ENCODE data around the gene PCNX2.
A peak's percentile ranks its signal among the peaks of the same experiment; 100 is the strongest.

The PCNX2 gene

GRCh38 chr1:233172201-233172600 is 123.3 kb downstream of the PCNX2 start:
- Histone ChIP-seq H3K27me3 (replicated peaks in 2 of 5; ENCODE audit: control insufficient read depth in 4 of 5, insufficient read depth in 5 of 5, low read length in 4 of 5) (no peaks in the 10 kb centered on the region), H3K27ac (ENCODE audit: insufficient read depth in 1 of 2, low read depth in 1 of 2, low read length in 2 of 2, poor library complexity in 1 of 2, severe bottlenecking in 2 of 2) (no peak overlapping the region), H3K9me3 (ENCODE audit: control extremely low read depth in 1 of 5, control insufficient read depth in 4 of 5, insufficient read depth in 2 of 5, low read depth in 1 of 5, low read length in 4 of 5) (peaks cover 0 to 11% (median 0%) of the 10 kb centered on the region in 5 experiments), H3K4me3 (ENCODE audit: control insufficient read depth in 1 of 7, extremely low read depth in 1 of 7, insufficient read depth in 4 of 7, low read depth in 2 of 7, low read length in 6 of 7) (no peak overlapping the region), H3K4me1 (ENCODE audit: control extremely low read depth in 1 of 4, control insufficient read depth in 4 of 4, insufficient read depth in 4 of 4, low read length in 3 of 4) (peaks cover 0 to 3% (median 0%) of the 10 kb centered on the region in 4 experiments), H3K36me3 (ENCODE audit: control insufficient read depth in 4 of 4, insufficient read depth in 4 of 4, low read length in 3 of 4) (peaks cover 0 to 25% (median 4%) of the 10 kb centered on the region in 4 experiments)
- peak; percentile 3 to 18 (median 17) for DNase-seq
- CTCF ChIA-PET, result no interaction called here
- 94% methylated on average over 2 of the region's 2 CpGs for WGBS (ENCODE audit: insufficient coverage)
- POLR2A ChIA-PET, result no interaction called here

- no peak for DNase-seq
- Histone ChIP-seq H3K27ac (ENCODE audit: insufficient read depth in 1 of 2, low read depth in 1 of 2, low read length in 2 of 2, poor library complexity in 1 of 2, severe bottlenecking in 2 of 2) (no peak overlapping the region), H3K9me3 (ENCODE audit: control extremely low read depth in 1 of 5, control insufficient read depth in 4 of 5, insufficient read depth in 2 of 5, low read depth in 1 of 5, low read length in 4 of 5) (peaks cover 0 to 11% (median 0%) of the 10 kb centered on the region in 5 experiments), H3K27me3 (replicated peaks in 2 of 5; ENCODE audit: control insufficient read depth in 4 of 5, insufficient read depth in 5 of 5, low read length in 4 of 5) (no peaks in the 10 kb centered on the region), H3K4me3 (ENCODE audit: control insufficient read depth in 1 of 7, extremely low read depth in 1 of 7, insufficient read depth in 4 of 7, low read depth in 2 of 7, low read length in 6 of 7) (no peak overlapping the region), H3K36me3 (ENCODE audit: control insufficient read depth in 4 of 4, insufficient read depth in 4 of 4, low read length in 3 of 4) (peaks cover 0 to 15% (median 3%) of the 10 kb centered on the region in 4 experiments), H3K4me1 (ENCODE audit: control extremely low read depth in 1 of 4, control insufficient read depth in 4 of 4, insufficient read depth in 4 of 4, low read length in 3 of 4) (peaks cover 0 to 3% (median 0%) of the 10 kb centered on the region in 4 experiments)
- 100% methylated on average over 2 of the region's 9 CpGs for WGBS (ENCODE audit: insufficient coverage)
- POLR2A ChIA-PET, result no interaction called here
- CTCF ChIA-PET, result no interaction called here
These were observed 124.8 kb downstream of the PCNX2 start for GRCh38 chr1:233170741-233171140.

- Histone ChIP-seq H3K4me3 (ENCODE audit: control insufficient read depth in 1 of 7, extremely low read depth in 1 of 7, insufficient read depth in 4 of 7, low read depth in 2 of 7, low read length in 6 of 7) (no peak overlapping the region), H3K36me3 (ENCODE audit: control insufficient read depth in 4 of 4, insufficient read depth in 4 of 4, low read length in 3 of 4) (peaks cover 0 to 15% (median 4%) of the 10 kb centered on the region in 4 experiments), H3K27ac (ENCODE audit: insufficient read depth in 1 of 2, low read depth in 1 of 2, low read length in 2 of 2, poor library complexity in 1 of 2, severe bottlenecking in 2 of 2) (no peak overlapping the region), H3K9me3 (ENCODE audit: control extremely low read depth in 1 of 5, control insufficient read depth in 4 of 5, insufficient read depth in 2 of 5, low read depth in 1 of 5, low read length in 4 of 5) (peaks cover 0 to 21% (median 0%) of the 10 kb centered on the region in 5 experiments), H3K27me3 (replicated peaks in 2 of 5; ENCODE audit: control insufficient read depth in 4 of 5, insufficient read depth in 5 of 5, low read length in 4 of 5) (no peaks in the 10 kb centered on the region), H3K4me1 (ENCODE audit: control extremely low read depth in 1 of 4, control insufficient read depth in 4 of 4, insufficient read depth in 4 of 4, low read length in 3 of 4) (peaks cover 0 to 3% (median 0%) of the 10 kb centered on the region in 4 experiments)
- CTCF ChIA-PET, result interaction anchor here (0.7 kb wide), 1 partner anchor 14 kb away, joined by 3 read pairs; no protein-coding TSS in a partner anchor
- WGBS (ENCODE audit: insufficient coverage), result no CpG with 5 or more reads among the region's 1 CpG
- DNase-seq, result no peak
- POLR2A ChIA-PET, result no interaction called here
These were observed 127.1 kb downstream of the PCNX2 start for GRCh38 chr1:233168384-233168783.

GRCh38 chr1:233166896-233167295 is 128.6 kb downstream of the PCNX2 start:
- POLR2A ChIA-PET, result no interaction called here
- Histone ChIP-seq H3K4me3 (ENCODE audit: control insufficient read depth in 1 of 7, extremely low read depth in 1 of 7, insufficient read depth in 4 of 7, low read depth in 2 of 7, low read length in 6 of 7) (no peak overlapping the region), H3K27ac (ENCODE audit: insufficient read depth in 1 of 2, low read depth in 1 of 2, low read length in 2 of 2, poor library complexity in 1 of 2, severe bottlenecking in 2 of 2) (no peak overlapping the region), H3K36me3 (ENCODE audit: control insufficient read depth in 4 of 4, insufficient read depth in 4 of 4, low read length in 3 of 4) (peaks cover 0 to 9% (median 3%) of the 10 kb centered on the region in 4 experiments), H3K4me1 (ENCODE audit: control extremely low read depth in 1 of 4, control insufficient read depth in 4 of 4, insufficient read depth in 4 of 4, low read length in 3 of 4) (no peaks in the 10 kb centered on the region), H3K27me3 (replicated peaks in 2 of 5; ENCODE audit: control insufficient read depth in 4 of 5, insufficient read depth in 5 of 5, low read length in 4 of 5) (no peaks in the 10 kb centered on the region), H3K9me3 (ENCODE audit: control extremely low read depth in 1 of 5, control insufficient read depth in 4 of 5, insufficient read depth in 2 of 5, low read depth in 1 of 5, low read length in 4 of 5) (peaks cover 0 to 15% (median 0%) of the 10 kb centered on the region in 5 experiments)
- DNase-seq, result no peak
- 73% methylated on average over 3 of the region's 4 CpGs for WGBS (ENCODE audit: insufficient coverage)
- CTCF ChIA-PET, result no interaction called here

- Histone ChIP-seq H3K27ac (ENCODE audit: insufficient read depth in 1 of 2, low read depth in 1 of 2, low read length in 2 of 2, poor library complexity in 1 of 2, severe bottlenecking in 2 of 2) (no peak overlapping the region), H3K4me1 (ENCODE audit: control extremely low read depth in 1 of 4, control insufficient read depth in 4 of 4, insufficient read depth in 4 of 4, low read length in 3 of 4) (no peaks in the 10 kb centered on the region), H3K27me3 (replicated peaks in 2 of 5; ENCODE audit: control insufficient read depth in 4 of 5, insufficient read depth in 5 of 5, low read length in 4 of 5) (no peaks in the 10 kb centered on the region), H3K36me3 (ENCODE audit: control insufficient read depth in 4 of 4, insufficient read depth in 4 of 4, low read length in 3 of 4) (peaks cover 0 to 10% (median 2%) of the 10 kb centered on the region in 4 experiments), H3K9me3 (ENCODE audit: control extremely low read depth in 1 of 5, control insufficient read depth in 4 of 5, insufficient read depth in 2 of 5, low read depth in 1 of 5, low read length in 4 of 5) (peaks cover 0 to 10% (median 0%) of the 10 kb centered on the region in 5 experiments), H3K4me3 (ENCODE audit: control insufficient read depth in 1 of 7, extremely low read depth in 1 of 7, insufficient read depth in 4 of 7, low read depth in 2 of 7, low read length in 6 of 7) (no peak overlapping the region)
- no CpG with 5 or more reads among the region's 1 CpG for WGBS (ENCODE audit: insufficient coverage)
- ChIA-PET CTCF (no interaction called here), POLR2A (no interaction called here)
- DNase-seq, result no peak
These were observed 131.8 kb downstream of the PCNX2 start for GRCh38 chr1:233163696-233164095.

- POLR2A ChIA-PET, result no interaction called here
- DNase-seq, result no peak
- peaks cover 0 to 9% (median under 1%) of the 10 kb centered on the region in 4 experiments for H3K36me3 ChIP-seq (ENCODE audit: control insufficient read depth in 4 of 4, insufficient read depth in 4 of 4, low read length in 3 of 4)
- H3K9me3 ChIP-seq (ENCODE audit: control extremely low read depth in 1 of 5, control insufficient read depth in 4 of 5, insufficient read depth in 2 of 5, low read depth in 1 of 5, low read length in 4 of 5), result no peaks in the 10 kb centered on the region
- no peak overlapping the region for H3K27ac ChIP-seq (ENCODE audit: insufficient read depth in 1 of 2, low read depth in 1 of 2, low read length in 2 of 2, poor library complexity in 1 of 2, severe bottlenecking in 2 of 2)
- CTCF ChIA-PET, result no interaction called here
- no peaks in the 10 kb centered on the region for H3K27me3 ChIP-seq (replicated peaks in 2 of 5; ENCODE audit: control insufficient read depth in 4 of 5, insufficient read depth in 5 of 5, low read length in 4 of 5)
- H3K4me3 ChIP-seq (ENCODE audit: control insufficient read depth in 1 of 7, extremely low read depth in 1 of 7, insufficient read depth in 4 of 7, low read depth in 2 of 7, low read length in 6 of 7), result no peak overlapping the region
- no peaks in the 10 kb centered on the region for H3K4me1 ChIP-seq (ENCODE audit: control extremely low read depth in 1 of 4, control insufficient read depth in 4 of 4, insufficient read depth in 4 of 4, low read length in 3 of 4)
These were observed 137.2 kb downstream of the PCNX2 start for GRCh38 chr1:233158322-233158721.

- no peak for DNase-seq
These were observed 138.3 kb downstream of the PCNX2 start for GRCh38 chr1:233157245-233157644.

More at GRCh38 chr1:233157245-233157644, 138.3 kb downstream of the PCNX2 start:
- Histone ChIP-seq H3K4me1 (ENCODE audit: control extremely low read depth in 1 of 4, control insufficient read depth in 4 of 4, insufficient read depth in 4 of 4, low read length in 3 of 4) (no peaks in the 10 kb centered on the region), H3K36me3 (ENCODE audit: control insufficient read depth in 4 of 4, insufficient read depth in 4 of 4, low read length in 3 of 4) (peaks cover 0 to 9% (median under 1%) of the 10 kb centered on the region in 4 experiments), H3K4me3 (ENCODE audit: control insufficient read depth in 1 of 7, extremely low read depth in 1 of 7, insufficient read depth in 4 of 7, low read depth in 2 of 7, low read length in 6 of 7) (no peak overlapping the region), H3K27ac (ENCODE audit: insufficient read depth in 1 of 2, low read depth in 1 of 2, low read length in 2 of 2, poor library complexity in 1 of 2, severe bottlenecking in 2 of 2) (no peak overlapping the region), H3K27me3 (replicated peaks in 2 of 5; ENCODE audit: control insufficient read depth in 4 of 5, insufficient read depth in 5 of 5, low read length in 4 of 5) (no peaks in the 10 kb centered on the region), H3K9me3 (ENCODE audit: control extremely low read depth in 1 of 5, control insufficient read depth in 4 of 5, insufficient read depth in 2 of 5, low read depth in 1 of 5, low read length in 4 of 5) (no peaks in the 10 kb centered on the region)
- ChIA-PET POLR2A (no interaction called here), CTCF (no interaction called here)

All from common myeloid progenitor, CD34-positive (primary cell).